ENCODE data around the gene NCKIPSD.
"Not testable (repeated sequence)": the region's sequence is repeated elsewhere in the genome, so short reads cannot be mapped to it uniquely, and the experiment has no call there.

The NCKIPSD gene

DNA sequence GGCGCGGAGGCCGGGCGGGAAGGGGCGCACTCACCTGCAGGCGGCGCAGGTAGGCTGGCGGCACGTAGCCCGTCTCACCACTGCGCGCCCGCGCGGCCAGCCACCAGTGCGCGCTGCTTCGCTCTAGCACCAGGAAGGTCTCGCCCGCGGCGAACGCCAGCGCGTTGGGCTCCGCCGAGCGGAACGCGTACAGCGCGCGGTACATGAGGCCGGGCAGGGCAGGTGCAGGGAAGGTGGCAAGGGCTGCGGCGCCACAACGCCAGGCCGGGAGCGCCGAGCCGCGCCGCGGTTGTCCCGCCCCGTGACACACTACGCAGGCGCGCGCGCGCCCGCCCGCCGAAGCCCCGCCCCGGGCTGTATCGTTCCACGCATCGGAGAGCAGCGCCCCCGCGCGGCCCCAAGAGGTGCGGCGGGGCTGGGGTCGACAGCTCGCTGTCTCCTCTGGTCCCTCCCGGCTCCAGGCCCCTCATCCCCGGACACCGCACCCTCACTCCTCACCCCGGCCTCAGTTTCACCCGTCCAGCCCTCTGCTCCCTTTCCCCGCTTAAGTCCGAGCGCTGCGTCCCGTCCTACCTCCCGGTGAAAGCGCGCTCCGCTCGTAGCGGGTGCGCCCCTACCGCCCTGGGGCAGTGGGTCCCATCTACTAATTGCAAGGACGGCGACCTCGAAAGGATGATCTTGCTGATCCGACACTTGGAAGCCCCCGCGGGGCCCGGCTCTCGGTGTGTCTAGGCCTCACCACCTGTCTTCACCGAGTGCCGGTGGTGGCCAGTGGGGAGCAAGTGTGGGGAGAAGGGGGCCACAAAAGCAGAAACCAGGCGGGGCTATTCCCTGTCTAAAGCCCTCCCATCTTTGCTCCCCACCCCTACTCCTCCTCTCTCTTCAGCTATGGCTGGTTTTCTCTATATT lies at the start of gene NCKIPSD:
Gene NCKIPSD (minus strand): TSS at position 313 of the 909 bp plus-strand sequence. CDS start 108 bp downstream, at position 205.
- peak within 1 kb of the TSS; percentile 49 for H3K27ac ChIP-seq (ENCODE audit: low read length)
- peak within 1 kb of the TSS; percentile 73 to 79 for H3K4me3 ChIP-seq (ENCODE audit: low read depth in 1 of 2, low read length in 2 of 2)
- peaks cover 3 to 40% of the 10 kb centered on the region in 2 donors for H3K4me1 ChIP-seq (ENCODE audit: control insufficient read depth in 1 of 2, insufficient read depth in 2 of 2, low read length in 2 of 2)
- peaks cover 36 to 56% of the 10 kb centered on the region in 2 donors for H3K36me3 ChIP-seq (ENCODE audit: control insufficient read depth in 1 of 2, insufficient read depth in 2 of 2, low read length in 2 of 2)
- no peaks in the 10 kb centered on the region for H3K9me3 ChIP-seq (ENCODE audit: control insufficient read depth in 1 of 2, low read length in 2 of 2)
- no peaks in the 10 kb centered on the region for H3K27me3 ChIP-seq (ENCODE audit: low read depth, low read length)

DNA sequence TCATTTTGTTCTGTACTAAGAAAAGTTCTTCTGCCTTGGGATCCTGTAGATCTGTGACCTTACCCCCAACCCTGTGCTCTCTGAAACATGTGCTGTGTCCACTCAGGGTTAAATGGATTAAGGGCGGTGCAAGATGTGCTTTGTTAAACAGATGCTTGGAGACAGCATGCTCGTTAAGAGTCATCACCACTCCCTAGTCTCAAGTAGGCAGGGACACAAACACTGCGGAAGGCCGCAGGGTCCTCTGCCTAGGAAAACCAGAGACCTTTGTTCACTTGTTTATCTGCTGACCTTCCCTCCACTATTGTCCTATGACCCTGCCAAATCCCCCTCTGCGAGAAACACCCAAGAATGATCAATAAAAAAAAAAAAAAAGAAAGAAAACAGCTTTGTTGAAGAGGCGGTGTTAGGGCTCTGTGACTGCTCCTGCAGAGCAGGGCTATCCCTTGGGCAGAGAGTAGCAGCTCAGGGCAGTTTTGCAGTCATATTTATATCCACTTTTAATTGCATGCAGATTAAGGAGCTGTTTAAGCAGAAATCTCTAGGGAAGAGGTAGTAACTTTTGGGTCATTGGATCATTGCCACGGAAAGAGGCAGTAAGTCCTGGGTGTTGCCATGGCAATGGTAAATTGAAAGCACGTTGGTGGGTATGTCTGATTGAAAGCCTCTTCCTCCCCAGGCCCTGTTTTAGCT lies 49.5 kb upstream of the NCKIPSD start:
- not testable (repeated sequence) for H3K9me3 ChIP-seq (ENCODE audit: control insufficient read depth in 1 of 2, low read length in 2 of 2); H3K27ac ChIP-seq (ENCODE audit: low read length); H3K4me3 ChIP-seq (ENCODE audit: low read depth in 1 of 2, low read length in 2 of 2); H3K27me3 ChIP-seq (ENCODE audit: low read depth, low read length); H3K36me3 ChIP-seq (ENCODE audit: control insufficient read depth in 1 of 2, insufficient read depth in 2 of 2, low read length in 2 of 2)
- H3K4me1 ChIP-seq (ENCODE audit: control insufficient read depth in 1 of 2, insufficient read depth in 2 of 2, low read length in 2 of 2), result peaks cover 13 to 24% of the 10 kb centered on the region in 2 donors

DNA sequence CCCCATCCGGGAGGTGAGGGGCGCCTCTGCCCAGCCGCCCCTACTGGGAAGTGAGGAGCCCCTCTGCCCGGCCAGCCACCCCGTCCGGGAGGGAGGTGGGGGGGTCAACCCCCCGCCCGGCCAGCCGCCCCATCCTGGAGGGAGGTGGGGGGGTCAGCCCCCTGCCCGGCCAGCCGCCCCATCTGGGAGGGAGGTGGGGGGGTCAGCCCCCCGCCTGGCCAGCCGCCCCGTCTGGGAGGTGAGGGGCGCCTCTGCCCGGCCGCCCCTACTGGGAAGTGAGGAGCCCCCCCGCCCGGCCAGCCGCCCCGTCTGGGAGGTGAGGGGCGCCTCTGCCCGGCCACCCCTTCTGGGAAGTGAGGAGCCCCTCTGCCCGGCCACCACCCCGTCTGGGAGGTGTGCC lies 48.8 kb upstream of the NCKIPSD start:
- H3K27me3 ChIP-seq (ENCODE audit: low read depth, low read length); H3K9me3 ChIP-seq (ENCODE audit: control insufficient read depth in 1 of 2, low read length in 2 of 2); H3K36me3 ChIP-seq (ENCODE audit: control insufficient read depth in 1 of 2, insufficient read depth in 2 of 2, low read length in 2 of 2); H3K4me3 ChIP-seq (ENCODE audit: low read depth in 1 of 2, low read length in 2 of 2); H3K27ac ChIP-seq (ENCODE audit: low read length): not testable (repeated sequence)
- H3K4me1 ChIP-seq (ENCODE audit: control insufficient read depth in 1 of 2, insufficient read depth in 2 of 2, low read length in 2 of 2), result peaks cover 8 to 17% of the 10 kb centered on the region in 2 donors

DNA sequence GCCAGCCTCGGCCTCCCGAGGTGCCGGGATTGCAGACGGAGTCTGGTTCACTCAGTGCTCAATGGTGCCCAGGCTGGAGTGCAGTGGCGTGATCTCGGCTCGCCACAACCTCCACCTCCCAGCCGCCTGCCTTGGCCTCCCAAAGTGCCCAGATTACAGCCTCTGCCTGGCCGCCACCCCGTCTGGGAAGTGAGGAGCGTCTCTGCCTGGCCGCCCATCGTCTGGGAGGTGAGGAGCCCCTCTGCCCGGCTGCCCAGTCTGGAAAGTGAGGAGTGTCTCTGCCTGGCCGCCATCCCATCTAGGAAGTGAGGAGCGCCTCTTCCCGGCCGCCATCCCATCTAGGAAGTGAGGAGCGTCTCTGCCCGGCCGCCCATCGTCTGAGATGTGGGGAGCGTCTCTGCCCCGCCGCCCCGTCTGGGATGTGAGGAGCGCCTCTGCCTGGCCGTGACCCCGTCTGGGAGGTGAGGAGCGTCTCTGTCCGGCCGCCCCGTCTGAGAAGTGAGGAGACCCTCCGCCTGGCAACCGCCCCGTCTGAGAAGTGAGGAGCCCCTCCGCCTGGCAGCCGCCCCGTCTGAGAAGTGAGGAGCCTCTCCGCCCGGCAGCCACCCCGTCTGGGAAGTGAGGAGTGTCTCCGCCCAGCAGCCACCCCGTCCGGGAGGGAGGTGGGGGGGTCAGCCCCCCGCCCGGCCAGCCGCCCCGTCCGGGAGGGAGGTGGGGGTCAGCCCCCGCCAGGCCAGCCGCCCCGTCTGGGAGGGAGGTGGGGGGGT lies 48.2 kb upstream of the NCKIPSD start:
- not testable (repeated sequence) for H3K27me3 ChIP-seq (ENCODE audit: low read depth, low read length); H3K9me3 ChIP-seq (ENCODE audit: control insufficient read depth in 1 of 2, low read length in 2 of 2); H3K27ac ChIP-seq (ENCODE audit: low read length); H3K4me3 ChIP-seq (ENCODE audit: low read depth in 1 of 2, low read length in 2 of 2); H3K36me3 ChIP-seq (ENCODE audit: control insufficient read depth in 1 of 2, insufficient read depth in 2 of 2, low read length in 2 of 2)
- peaks cover 2 to 11% of the 10 kb centered on the region in 2 donors for H3K4me1 ChIP-seq (ENCODE audit: control insufficient read depth in 1 of 2, insufficient read depth in 2 of 2, low read length in 2 of 2)

DNA sequence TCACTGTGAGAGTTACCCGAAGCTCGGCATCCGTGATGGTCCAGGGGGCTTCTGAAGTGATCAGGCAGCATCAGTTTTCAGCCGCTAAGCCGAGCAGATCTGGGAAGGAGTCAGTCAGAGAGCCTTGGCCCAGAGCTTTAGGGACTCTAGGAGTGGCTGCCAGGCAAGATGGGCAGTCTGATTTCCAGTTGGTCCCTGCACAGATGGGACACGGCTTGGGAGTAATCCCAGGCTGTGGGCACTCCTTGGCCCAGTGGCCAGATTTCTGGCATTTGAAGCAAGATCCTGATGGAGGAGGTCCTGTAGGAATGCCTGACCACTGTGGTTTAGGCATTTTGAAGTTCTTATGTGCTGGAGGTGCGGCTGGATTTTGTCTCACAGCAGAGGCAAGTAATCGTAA lies 41.8 kb upstream of the NCKIPSD start:
- Histone ChIP-seq H3K27me3 (ENCODE audit: low read depth, low read length) (no peaks in the 10 kb centered on the region), H3K36me3 (ENCODE audit: control insufficient read depth in 1 of 2, insufficient read depth in 2 of 2, low read length in 2 of 2) (no peaks in the 10 kb centered on the region), H3K4me1 (ENCODE audit: control insufficient read depth in 1 of 2, insufficient read depth in 2 of 2, low read length in 2 of 2) (no peaks in the 10 kb centered on the region), H3K4me3 (ENCODE audit: low read depth in 1 of 2, low read length in 2 of 2) (no peak overlapping the region), H3K9me3 (ENCODE audit: control insufficient read depth in 1 of 2, low read length in 2 of 2) (no peaks in the 10 kb centered on the region), H3K27ac (ENCODE audit: low read length) (no peak overlapping the region)

DNA sequence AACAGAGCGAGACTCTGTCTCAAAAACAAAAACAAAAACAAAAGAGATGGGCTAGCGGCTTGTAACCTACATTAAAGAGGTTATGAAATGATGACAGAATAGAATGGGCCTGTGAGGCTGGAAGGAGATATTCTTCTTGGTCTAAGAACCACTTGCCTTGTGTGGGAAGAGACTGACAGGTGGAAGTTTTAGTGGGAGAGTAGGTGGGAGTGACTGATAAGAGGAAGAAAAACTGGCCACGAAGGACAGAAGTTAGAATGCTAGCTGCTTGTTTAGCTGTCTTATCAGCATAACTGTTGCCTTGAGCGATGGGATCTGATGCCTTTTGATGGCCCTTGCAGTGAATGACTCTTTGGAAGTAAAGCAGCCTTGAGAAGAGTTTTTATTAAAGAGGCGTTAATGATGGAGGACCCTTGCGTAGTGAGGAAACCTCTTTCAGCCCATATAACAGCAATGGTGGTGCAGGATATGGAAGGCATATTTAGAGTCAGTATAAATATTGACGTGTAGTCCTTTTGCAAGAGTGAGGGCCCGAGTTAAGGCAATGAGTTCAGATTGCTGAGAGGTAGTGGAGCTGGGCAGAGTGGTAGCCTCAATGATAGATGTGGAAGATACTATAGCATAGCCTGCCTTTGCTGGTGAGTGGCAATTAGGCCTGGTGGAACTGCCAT lies 39.6 kb upstream of the NCKIPSD start:
- H3K27me3 ChIP-seq (ENCODE audit: low read depth, low read length); H3K27ac ChIP-seq (ENCODE audit: low read length); H3K4me1 ChIP-seq (ENCODE audit: control insufficient read depth in 1 of 2, insufficient read depth in 2 of 2, low read length in 2 of 2); H3K36me3 ChIP-seq (ENCODE audit: control insufficient read depth in 1 of 2, insufficient read depth in 2 of 2, low read length in 2 of 2); H3K4me3 ChIP-seq (ENCODE audit: low read depth in 1 of 2, low read length in 2 of 2); H3K9me3 ChIP-seq (ENCODE audit: control insufficient read depth in 1 of 2, low read length in 2 of 2): not testable (repeated sequence)

DNA sequence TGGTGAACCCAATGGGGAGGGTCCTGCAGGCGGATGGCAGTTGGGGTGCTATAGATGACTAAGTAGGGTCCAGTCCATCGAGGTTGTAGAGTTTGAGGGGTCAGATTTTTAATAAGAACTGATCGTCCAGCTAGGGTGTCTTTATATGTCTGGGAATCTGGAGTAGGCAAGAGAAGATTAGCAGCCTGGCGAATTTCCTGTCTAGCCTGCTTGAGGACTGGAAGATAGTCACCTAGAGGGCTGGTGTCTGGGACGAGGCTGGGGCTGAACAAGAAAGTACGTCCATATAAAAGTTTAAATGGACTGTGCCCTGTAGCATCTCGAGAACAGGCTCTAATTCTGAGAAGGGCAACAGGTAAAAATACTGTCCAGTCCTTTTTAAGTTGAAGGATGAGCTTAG lies 38.0 kb upstream of the NCKIPSD start:
- Histone ChIP-seq H3K4me1 (ENCODE audit: control insufficient read depth in 1 of 2, insufficient read depth in 2 of 2, low read length in 2 of 2) (no peaks in the 10 kb centered on the region), H3K9me3 (ENCODE audit: control insufficient read depth in 1 of 2, low read length in 2 of 2) (no peaks in the 10 kb centered on the region), H3K36me3 (ENCODE audit: control insufficient read depth in 1 of 2, insufficient read depth in 2 of 2, low read length in 2 of 2) (no peaks in the 10 kb centered on the region), H3K4me3 (ENCODE audit: low read depth in 1 of 2, low read length in 2 of 2) (no peak overlapping the region), H3K27me3 (ENCODE audit: low read depth, low read length) (no peaks in the 10 kb centered on the region), H3K27ac (ENCODE audit: low read length) (no peak overlapping the region)

DNA sequence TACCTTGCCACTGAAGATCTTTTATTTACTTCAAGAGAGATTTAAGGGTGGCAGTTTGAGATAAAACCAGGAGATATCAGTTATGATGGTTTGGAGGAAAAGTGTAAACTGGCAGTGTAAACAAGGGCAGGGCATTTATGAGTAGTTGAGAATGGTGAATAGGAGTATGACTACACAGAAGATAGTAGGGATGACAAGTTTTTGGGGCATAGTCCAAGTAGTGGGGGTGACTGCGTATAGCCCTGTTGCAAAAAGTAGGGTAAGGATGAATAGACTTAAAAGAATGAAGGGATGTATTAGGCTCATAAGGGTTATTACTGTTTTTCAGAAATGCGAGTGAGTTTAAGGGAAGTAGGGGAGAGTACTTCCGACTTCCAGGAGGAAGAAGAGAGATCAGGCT lies 37.6 kb upstream of the NCKIPSD start:
- not testable (repeated sequence) for H3K36me3 ChIP-seq (ENCODE audit: control insufficient read depth in 1 of 2, insufficient read depth in 2 of 2, low read length in 2 of 2); H3K9me3 ChIP-seq (ENCODE audit: control insufficient read depth in 1 of 2, low read length in 2 of 2); H3K27me3 ChIP-seq (ENCODE audit: low read depth, low read length); H3K27ac ChIP-seq (ENCODE audit: low read length); H3K4me3 ChIP-seq (ENCODE audit: low read depth in 1 of 2, low read length in 2 of 2); H3K4me1 ChIP-seq (ENCODE audit: control insufficient read depth in 1 of 2, insufficient read depth in 2 of 2, low read length in 2 of 2)

DNA sequence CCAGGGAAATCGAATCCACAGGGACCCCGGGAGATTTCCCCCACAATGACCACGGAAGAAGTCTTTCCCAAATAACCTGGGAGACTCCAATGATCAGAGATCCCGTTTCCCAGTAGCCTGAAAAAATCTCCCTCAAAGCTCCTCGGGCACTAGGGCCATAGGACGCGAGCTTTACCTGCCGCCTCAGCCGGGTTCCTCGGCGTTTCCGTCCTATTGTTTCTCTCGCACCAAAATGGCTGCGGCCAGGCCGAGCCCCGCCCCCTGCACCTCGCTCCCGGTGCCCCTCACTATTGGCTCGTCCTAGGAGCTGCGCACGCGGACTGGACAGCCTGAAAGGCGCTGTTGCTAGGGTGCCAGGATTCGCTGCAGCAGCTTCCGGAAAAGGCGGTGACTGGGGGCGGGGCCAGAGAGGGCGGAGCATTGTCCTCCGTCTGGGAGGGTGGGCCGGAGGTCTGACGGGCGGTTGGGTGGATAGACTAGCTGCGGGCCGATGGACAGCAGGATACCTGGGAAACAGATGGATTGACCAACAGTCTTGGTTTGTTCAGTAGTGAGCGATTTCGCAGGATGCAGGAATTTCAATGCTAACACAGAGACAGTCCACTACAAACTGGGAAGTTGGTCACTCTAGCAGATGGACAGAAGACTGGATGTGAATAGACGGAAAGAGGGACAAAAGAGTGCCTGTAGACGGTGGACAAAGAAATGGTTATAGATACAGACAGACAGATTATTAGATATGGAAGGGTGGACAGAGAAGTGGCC lies 31.4 kb upstream of the NCKIPSD start, which contains the start of gene IP6K2:
Gene IP6K2 (minus strand): TSS at position 240 of the 765 bp plus-strand sequence. CDS start 21,930 bp downstream, outside the sequence.
- no peaks in the 10 kb centered on the region for H3K27me3 ChIP-seq (ENCODE audit: low read depth, low read length)
- H3K4me3 ChIP-seq (ENCODE audit: low read depth in 1 of 2, low read length in 2 of 2), result peak within 1 kb of the TSS; percentile 90 to 99
- H3K9me3 ChIP-seq (ENCODE audit: control insufficient read depth in 1 of 2, low read length in 2 of 2), result no peaks in the 10 kb centered on the region
- peaks cover 10 to 31% of the 10 kb centered on the region in 2 donors for H3K4me1 ChIP-seq (ENCODE audit: control insufficient read depth in 1 of 2, insufficient read depth in 2 of 2, low read length in 2 of 2)
- H3K36me3 ChIP-seq (ENCODE audit: control insufficient read depth in 1 of 2, insufficient read depth in 2 of 2, low read length in 2 of 2), result peaks cover 3% of the 10 kb centered on the region in 2 donors
- peak within 1 kb of the TSS; percentile 98 for H3K27ac ChIP-seq (ENCODE audit: low read length)

DNA sequence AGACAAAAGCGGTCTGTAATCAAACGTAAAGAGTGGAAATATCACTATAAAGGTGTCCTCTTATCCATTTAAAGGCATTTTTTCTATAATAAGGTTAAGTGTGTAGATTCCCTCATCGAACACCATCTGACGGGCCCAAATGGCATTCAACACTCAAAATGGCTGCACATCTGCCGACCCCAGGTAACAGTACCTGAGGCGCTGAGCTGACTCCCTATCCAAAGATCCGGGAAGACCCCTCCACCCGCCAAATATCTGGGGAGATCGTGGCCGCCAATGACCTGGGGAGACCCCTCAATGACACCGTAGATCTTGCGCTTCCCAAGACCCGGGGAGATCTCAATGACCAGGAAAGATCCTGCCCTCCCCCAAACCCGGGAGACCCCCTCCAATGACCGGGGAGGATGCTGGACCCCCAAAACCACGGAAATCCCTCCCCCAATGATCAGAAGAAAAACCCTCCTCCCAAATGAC lies 30.8 kb upstream of the NCKIPSD start:
- Histone ChIP-seq H3K9me3 (ENCODE audit: control insufficient read depth in 1 of 2, low read length in 2 of 2) (no peaks in the 10 kb centered on the region), H3K27ac (ENCODE audit: low read length) (peak overlapping the region; percentile 98), H3K4me1 (ENCODE audit: control insufficient read depth in 1 of 2, insufficient read depth in 2 of 2, low read length in 2 of 2) (peaks cover 14 to 36% of the 10 kb centered on the region in 2 donors), H3K4me3 (ENCODE audit: low read depth in 1 of 2, low read length in 2 of 2) (peak overlapping the region; percentile 90 to 99), H3K27me3 (ENCODE audit: low read depth, low read length) (no peaks in the 10 kb centered on the region), H3K36me3 (ENCODE audit: control insufficient read depth in 1 of 2, insufficient read depth in 2 of 2, low read length in 2 of 2) (peaks cover 3 to 7% of the 10 kb centered on the region in 2 donors)
